ENCODE data around the gene GPA33.
A peak's percentile ranks its signal among the peaks of the same experiment; 100 is the strongest.

GRCh38 chr1:167043752-167044488 is 46.3 kb downstream of the GPA33 start:
- peak in 2 of 3 donors; percentile 44 to 49 for TF ChIP-seq POLR2AphosphoS5 (IDR thresholded peaks at IDR 0.05)
- no peak for TF ChIP-seq CTCF (IDR thresholded peaks at IDR 0.05 in 8 of 11, conservative IDR thresholded peaks at IDR 0.05 in 3 of 11)
